22Rv1 (cell line): ENCODE measurements around the gene LAMB4.

Experiments
- CTCF ChIP-seq: fragments of 450-650 bp; IDR thresholded peaks from 2 replicates; pipeline ENCODE4 v1.5.1; 2017; ENCODE audit warnings: mild to moderate bottlenecking
- ZFX ChIP-seq: fragments of 450-650 bp; IDR thresholded peaks from 2 replicates; pipeline ENCODE4 v1.6.1; 2017; ENCODE audit warnings: antibody characterized with exemption, borderline replicate concordance

GRCh38 chr7:108027239-108027638 is 102.9 kb downstream of the LAMB4 start:
- no peak for TF ChIP-seq CTCF
- TF ChIP-seq ZFX: no peak
